Omental fat pad (tissue), 4 donors: Measurements from ENCODE around the gene DLG2. TPM values are rescaled to one million over a fixed set of nuclear protein-coding genes. Genes with fewer than 3 reads are reported as not detected.
"Not testable (repeated sequence)": the region's sequence is repeated elsewhere in the genome, so short reads cannot be mapped to it uniquely, and the experiment has no call there.

Source experiments
- ATAC-seq: fragments of 150-250 bp; one replicate; pipeline ENCODE4 v1.9.1; 2016; ENCODE audit warnings: mild to moderate bottlenecking, moderate library complexity; ENCODE audit not compliant: low FRiP score
- DNase-seq: peaks from one replicate; pipeline ENCODE4 v3.0.0-alpha.2; 2019; ENCODE audit warnings: low spot score
- CTCF ChIP-seq, 3 donors: fragments of 450-650 bp; IDR thresholded peaks; one replicate each; pipeline ENCODE4 v1.5.1; 2016 to 2017; ENCODE audit warnings: antibody characterized with exemption in 3 of 3, mild to moderate bottlenecking in 3 of 3, moderate library complexity in 2 of 3
- total RNA-seq, 4 donors: library from RNA; depleted of rRNA; stranded (reverse); fragments of >200 nt; gene quantifications; one replicate each; pipeline ENCODE4 v1.1.0, GENCODE V29; 2016

The DLG2 gene
- total RNA-seq, 4 donors from 2014 or later: 4.8 to 13.2 (median 8.1) TPM

GRCh38 chr11:85238906-85239305 is 388.2 kb downstream of the DLG2 start:
- no peak for DNase-seq
- TF ChIP-seq CTCF (IDR thresholded peaks at IDR 0.05): no peak
- ATAC-seq: no peak

- not testable (repeated sequence) for ATAC-seq, DNase-seq
Measured at GRCh38 chr11:85238038-85238437, 389.1 kb downstream of the DLG2 start.

GRCh38 chr11:85236211-85236610 is 390.9 kb downstream of the DLG2 start:
- no peak for TF ChIP-seq CTCF (IDR thresholded peaks at IDR 0.05)
- DNase-seq: no peak
- no peak for ATAC-seq

GRCh38 chr11:85232559-85232958 is 394.6 kb downstream of the DLG2 start:
- ATAC-seq (no peak), DNase-seq (no peak)
- no peak for TF ChIP-seq CTCF (IDR thresholded peaks at IDR 0.05)

- no peak for DNase-seq
- no peak for TF ChIP-seq CTCF (IDR thresholded peaks at IDR 0.05)
Measured at GRCh38 chr11:85231588-85231987, 395.6 kb downstream of the DLG2 start.

GRCh38 chr11:85229723-85230122 is 397.4 kb downstream of the DLG2 start:
- DNase-seq, ATAC-seq: not testable (repeated sequence)

More at GRCh38 chr11:85231588-85231987, 395.6 kb downstream of the DLG2 start:
- no peak for ATAC-seq

GRCh38 chr11:85196968-85197367 is 430.2 kb downstream of the DLG2 start:
- TF ChIP-seq CTCF (IDR thresholded peaks at IDR 0.05): no peak
- no peak for DNase-seq
- no peak for ATAC-seq

- DNase-seq: no peak
- ATAC-seq: no peak
- TF ChIP-seq CTCF (IDR thresholded peaks at IDR 0.05): no peak
Measured at GRCh38 chr11:85195934-85196333, 431.2 kb downstream of the DLG2 start.
